Gastroesophageal sphincter (tissue), 4 donors: ENCODE results near the gene RERE. TPM values are rescaled to one million over a fixed set of nuclear protein-coding genes. Genes with fewer than 3 reads are reported as not detected.
"Not testable (repeated sequence)": the region's sequence is repeated elsewhere in the genome, so short reads cannot be mapped to it uniquely, and the experiment has no call there.

Experiments used
- ATAC-seq: fragments of 150-250 bp; one replicate; pipeline ENCODE4 v1.9.1; 2016; ENCODE audit warnings: mild to moderate bottlenecking, moderate library complexity
- H3K27ac ChIP-seq, 4 donors: fragments of 200-600 bp; sonication (generic) in 3 of 4; 1 replicate in 3 of 4; 2 replicates in 1 of 4; pipeline ENCODE4 v1.5.1; 2016 to 2019
- H3K27me3 ChIP-seq: fragments of 200-600 bp; sonication (generic); one replicate; pipeline ENCODE4 v1.5.1; 2019
- H3K36me3 ChIP-seq, 2 donors: fragments of 200-600 bp; sonication (generic); one replicate each; pipeline ENCODE4 v1.5.1; 2019; ENCODE audit warnings: control low read depth in 1 of 2
- H3K4me1 ChIP-seq, 3 donors: fragments of 200-600 bp; sonication (generic); 1 replicate in 2 of 3; 2 replicates in 1 of 3; pipeline ENCODE4 v1.5.1; 2016 to 2019; ENCODE audit warnings: control low read depth in 2 of 3
- H3K4me3 ChIP-seq, 2 donors: fragments of 200-600 bp; sonication (generic); one replicate each; pipeline ENCODE4 v1.5.1; 2019; ENCODE audit warnings: mild to moderate bottlenecking in 1 of 2, moderate library complexity in 1 of 2
- H3K9me3 ChIP-seq, 3 donors: fragments of 200-600 bp; sonication (generic); one replicate each; pipeline ENCODE4 v1.5.1; 2017 to 2019; ENCODE audit warnings: control low read depth in 2 of 3
- EP300 ChIP-seq: sonication (generic); formaldehyde crosslinking; IDR thresholded peaks from one replicate; pipeline ENCODE4 v1.6.1; 2017; ENCODE audit warnings: antibody characterized with exemption, mild to moderate bottlenecking
- POLR2A ChIP-seq, 2 donors: fragments of 450-650 bp; IDR thresholded peaks; one replicate each; pipeline ENCODE4 v1.6.1; 2017; ENCODE audit warnings: antibody characterized with exemption in 2 of 2, mild to moderate bottlenecking in 2 of 2, moderate library complexity in 1 of 2
- POLR2AphosphoS5 ChIP-seq: sonication (generic); formaldehyde crosslinking; IDR thresholded peaks from one replicate; pipeline ENCODE4 v1.6.1; 2017; ENCODE audit warnings: antibody characterized with exemption
- WGBS, 2 donors: methylation state at CpG; one replicate each; pipeline ENCODE4 v1.1.5; 2018; ENCODE audit warnings: low coverage in 1 of 2; 5-methylcytosine and 5-hydroxymethylcytosine counted together
- total RNA-seq, 4 donors: library from RNA; depleted of rRNA; stranded (reverse); fragments of >200 nt; gene quantifications; one replicate each; pipeline ENCODE4 v1.1.0, GENCODE V29; 2016
- TF ChIP-seq, protein P1 (sequence below), 4 experiments: fragments of 200-600 bp in 2 of 4; fragments of 450-650 bp in 2 of 4; sonication (generic) in 1 of 4; IDR thresholded peaks; one replicate each; pipeline ENCODE4 v1.5.1; 2017 to 2019; ENCODE audit warnings: antibody characterized with exemption in 4 of 4, mild to moderate bottlenecking in 2 of 4, moderate library complexity in 2 of 4

RERE gene
- total RNA-seq, 4 donors from 2014 or later: 112 to 212 (median 139) TPM

DNA sequence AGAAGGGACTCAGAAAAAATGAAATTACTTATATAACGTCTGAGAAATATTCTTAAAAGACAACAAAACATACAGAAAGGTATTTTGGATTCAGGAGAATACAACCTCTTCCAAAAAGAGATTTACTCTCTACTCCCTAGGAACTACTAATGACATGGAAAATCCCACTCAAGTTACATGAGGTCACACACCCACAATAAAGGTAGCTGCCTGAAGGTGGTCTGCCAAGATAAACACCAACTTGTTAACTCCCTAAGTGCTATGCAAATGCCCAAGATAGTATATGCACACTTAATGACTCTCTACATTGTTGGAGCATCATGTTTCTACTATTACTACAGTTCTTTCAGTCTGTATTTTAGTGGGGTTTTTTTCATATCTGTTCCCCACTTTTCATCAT, 26.5 kb downstream of the RERE start:
- no peak overlapping the region for H3K27ac ChIP-seq
- no peak for ATAC-seq
- no peaks in the 10 kb centered on the region for H3K9me3 ChIP-seq
- WGBS, 2 donors: 57 to 62% methylated on average over 1 of the region's 1 CpG
- peaks cover 0 to 29% (median 0%) of the 10 kb centered on the region in 3 donors for H3K4me1 ChIP-seq
- H3K36me3 ChIP-seq: no peaks in the 10 kb centered on the region
- TF ChIP-seq EP300 (no peak), POLR2A (IDR thresholded peaks at IDR 0.05) (no peak), POLR2AphosphoS5 (no peak)
- TF ChIP-seq, protein P1, sequence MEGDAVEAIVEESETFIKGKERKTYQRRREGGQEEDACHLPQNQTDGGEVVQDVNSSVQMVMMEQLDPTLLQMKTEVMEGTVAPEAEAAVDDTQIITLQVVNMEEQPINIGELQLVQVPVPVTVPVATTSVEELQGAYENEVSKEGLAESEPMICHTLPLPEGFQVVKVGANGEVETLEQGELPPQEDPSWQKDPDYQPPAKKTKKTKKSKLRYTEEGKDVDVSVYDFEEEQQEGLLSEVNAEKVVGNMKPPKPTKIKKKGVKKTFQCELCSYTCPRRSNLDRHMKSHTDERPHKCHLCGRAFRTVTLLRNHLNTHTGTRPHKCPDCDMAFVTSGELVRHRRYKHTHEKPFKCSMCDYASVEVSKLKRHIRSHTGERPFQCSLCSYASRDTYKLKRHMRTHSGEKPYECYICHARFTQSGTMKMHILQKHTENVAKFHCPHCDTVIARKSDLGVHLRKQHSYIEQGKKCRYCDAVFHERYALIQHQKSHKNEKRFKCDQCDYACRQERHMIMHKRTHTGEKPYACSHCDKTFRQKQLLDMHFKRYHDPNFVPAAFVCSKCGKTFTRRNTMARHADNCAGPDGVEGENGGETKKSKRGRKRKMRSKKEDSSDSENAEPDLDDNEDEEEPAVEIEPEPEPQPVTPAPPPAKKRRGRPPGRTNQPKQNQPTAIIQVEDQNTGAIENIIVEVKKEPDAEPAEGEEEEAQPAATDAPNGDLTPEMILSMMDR (IDR thresholded peaks at IDR 0.05): no peak
- no peaks in the 10 kb centered on the region for H3K27me3 ChIP-seq
- H3K4me3 ChIP-seq: no peak overlapping the region

GRCh38 chr1:8790478-8790877, 27.0 kb downstream of the RERE start:
- Histone ChIP-seq H3K4me3 (no peak overlapping the region), H3K4me1 (peaks cover 0 to 28% (median 0%) of the 10 kb centered on the region in 3 donors), H3K9me3 (no peaks in the 10 kb centered on the region), H3K27me3 (no peaks in the 10 kb centered on the region), H3K27ac (no peak overlapping the region), H3K36me3 (no peaks in the 10 kb centered on the region)
- 97 to 100% methylated on average over 5 to 6 of the region's 6 CpGs for WGBS, 2 donors
- TF ChIP-seq POLR2A (IDR thresholded peaks at IDR 0.05): no peak
- TF ChIP-seq, protein P1 (IDR thresholded peaks at IDR 0.05): no peak
- no peak for TF ChIP-seq POLR2AphosphoS5
- TF ChIP-seq EP300: no peak
- ATAC-seq: no peak

- H3K27me3 ChIP-seq: no peaks in the 10 kb centered on the region
- WGBS, 2 donors: 81 to 91% methylated on average over 10 of the region's 11 CpGs
- no peak for ATAC-seq
- no peaks in the 10 kb centered on the region for H3K9me3 ChIP-seq
- H3K4me3 ChIP-seq: no peak overlapping the region
- no peaks in the 10 kb centered on the region for H3K36me3 ChIP-seq
- H3K4me1 ChIP-seq: peaks cover 0 to 28% (median 0%) of the 10 kb centered on the region in 3 donors
- TF ChIP-seq POLR2A (IDR thresholded peaks at IDR 0.05): no peak
- TF ChIP-seq, protein P1 (IDR thresholded peaks at IDR 0.05): no peak
- TF ChIP-seq EP300: no peak
- no peak for TF ChIP-seq POLR2AphosphoS5
- H3K27ac ChIP-seq: no peak overlapping the region
Measured at GRCh38 chr1:8789314-8790214, 27.9 kb downstream of the RERE start.

GRCh38 chr1:8787218-8787617, 30.2 kb downstream of the RERE start:
- WGBS, 2 donors: 92 to 100% methylated on average over 3 of the region's 3 CpGs
- H3K27me3 ChIP-seq: no peaks in the 10 kb centered on the region
- no peaks in the 10 kb centered on the region for H3K9me3 ChIP-seq
- H3K36me3 ChIP-seq: no peaks in the 10 kb centered on the region
- ATAC-seq: no peak
- H3K27ac ChIP-seq: no peak overlapping the region
- H3K4me1 ChIP-seq: peaks cover 0 to 23% (median 0%) of the 10 kb centered on the region in 3 donors
- TF ChIP-seq EP300 (no peak), POLR2AphosphoS5 (no peak), POLR2A (IDR thresholded peaks at IDR 0.05) (no peak)
- TF ChIP-seq, protein P1 (IDR thresholded peaks at IDR 0.05): no peak
- no peak overlapping the region for H3K4me3 ChIP-seq

DNA sequence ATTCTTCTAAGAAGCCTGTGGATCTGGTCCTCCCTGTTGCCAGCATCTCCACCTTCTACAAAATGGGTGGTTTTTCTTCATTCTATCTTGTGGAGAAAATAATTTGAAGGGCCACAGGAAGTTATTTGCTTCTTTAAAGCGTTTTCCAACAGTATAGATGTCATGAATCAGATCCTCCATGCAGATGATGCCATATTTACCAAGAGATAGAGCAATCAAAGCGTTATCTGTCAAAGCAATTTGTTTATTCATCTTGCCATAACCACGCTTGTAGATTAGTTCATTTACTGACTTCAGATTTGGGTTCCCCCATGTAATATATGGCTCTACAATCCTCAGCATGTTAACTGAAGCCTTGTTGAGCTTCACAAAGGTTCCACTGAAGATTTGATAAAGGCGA, 31.2 kb downstream of the RERE start:
- not testable (repeated sequence) for H3K9me3 ChIP-seq, H3K27me3 ChIP-seq, H3K27ac ChIP-seq, H3K36me3 ChIP-seq, ATAC-seq, H3K4me3 ChIP-seq
- H3K4me1 ChIP-seq: peaks cover 0 to 19% (median 0%) of the 10 kb centered on the region in 3 donors
- 81 to 83% methylated on average over 3 of the region's 4 CpGs for WGBS, 2 donors
